ENCODE data around the gene RASSF6.
"Not testable (repeated sequence)": the region's sequence is repeated elsewhere in the genome, so short reads cannot be mapped to it uniquely, and the experiment has no call there.

The RASSF6 gene

GRCh38 chr4:73653695-73654106 is 33.5 kb upstream of the RASSF6 start:
- no peak overlapping the region for H3K27ac ChIP-seq (ENCODE audit: insufficient read depth, low read depth, low read length, poor library complexity, severe bottlenecking)
- H3K4me1 ChIP-seq (ENCODE audit: control insufficient read depth, insufficient read depth, low read length): no peaks in the 10 kb centered on the region
- no peaks in the 10 kb centered on the region for H3K9me3 ChIP-seq (ENCODE audit: control insufficient read depth, low read length)
- 9 to 10% methylated on average over 6 of the region's 7 CpGs for WGBS, 2 experiments
- no peaks in the 10 kb centered on the region for H3K27me3 ChIP-seq (ENCODE audit: control insufficient read depth, insufficient read depth, low read length, poor library complexity, severe bottlenecking)
- no peaks in the 10 kb centered on the region for H3K36me3 ChIP-seq (ENCODE audit: control insufficient read depth, insufficient read depth, low read length)
- no peak overlapping the region for H3K4me3 ChIP-seq (ENCODE audit: insufficient read depth, low read depth, low read length)

DNA sequence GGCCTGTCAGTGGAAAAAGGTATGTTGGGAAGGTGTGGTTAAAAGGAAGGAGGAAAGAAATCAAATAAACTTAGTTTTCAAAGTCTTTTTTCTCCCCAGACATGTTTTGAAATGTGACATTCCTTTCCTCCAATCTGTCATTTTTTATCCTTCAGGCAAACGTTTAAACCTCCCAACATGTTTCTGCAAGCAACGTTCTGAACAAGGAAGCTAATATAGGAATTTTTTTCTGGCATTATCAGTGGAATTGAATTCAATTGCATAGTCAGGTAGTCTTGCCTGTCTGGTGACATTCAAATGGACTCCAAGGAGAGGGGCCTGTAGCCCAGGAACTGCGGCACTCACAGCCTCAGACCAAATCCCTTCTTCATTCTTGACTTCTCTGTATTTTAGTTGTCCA is 30.0 kb upstream of the RASSF6 start:
- no peak overlapping the region for H3K4me3 ChIP-seq (ENCODE audit: insufficient read depth, low read depth, low read length)
- H3K27me3 ChIP-seq (ENCODE audit: control insufficient read depth, insufficient read depth, low read length, poor library complexity, severe bottlenecking): no peaks in the 10 kb centered on the region
- H3K9me3 ChIP-seq (ENCODE audit: control insufficient read depth, low read length): no peaks in the 10 kb centered on the region
- 95 to 99% methylated on average over 3 of the region's 3 CpGs for WGBS, 2 experiments
- no peaks in the 10 kb centered on the region for H3K4me1 ChIP-seq (ENCODE audit: control insufficient read depth, insufficient read depth, low read length)
- no peaks in the 10 kb centered on the region for H3K36me3 ChIP-seq (ENCODE audit: control insufficient read depth, insufficient read depth, low read length)
- H3K27ac ChIP-seq (ENCODE audit: insufficient read depth, low read depth, low read length, poor library complexity, severe bottlenecking): no peak overlapping the region

DNA sequence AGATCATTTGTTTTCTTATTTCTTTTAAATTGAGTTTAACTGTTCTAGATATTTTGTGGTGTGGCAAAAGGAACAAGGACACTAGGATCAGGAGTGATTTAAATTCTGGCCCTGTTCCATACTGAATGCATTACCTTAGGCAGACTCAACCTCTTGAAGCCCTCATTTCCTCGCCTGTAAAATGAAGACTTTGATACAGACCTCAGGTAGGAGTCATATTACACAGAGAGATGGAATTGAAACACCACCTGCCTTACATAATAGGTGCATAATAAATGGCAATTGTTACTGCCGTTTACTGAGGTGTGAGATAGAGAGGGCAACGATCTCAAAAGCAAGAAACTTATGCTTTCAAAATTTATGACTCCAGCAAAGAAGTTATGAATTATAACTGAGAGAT is 28.2 kb upstream of the RASSF6 start:
- 85 to 100% methylated on average over 1 to 3 of the region's 3 CpGs for WGBS, 2 experiments

DNA sequence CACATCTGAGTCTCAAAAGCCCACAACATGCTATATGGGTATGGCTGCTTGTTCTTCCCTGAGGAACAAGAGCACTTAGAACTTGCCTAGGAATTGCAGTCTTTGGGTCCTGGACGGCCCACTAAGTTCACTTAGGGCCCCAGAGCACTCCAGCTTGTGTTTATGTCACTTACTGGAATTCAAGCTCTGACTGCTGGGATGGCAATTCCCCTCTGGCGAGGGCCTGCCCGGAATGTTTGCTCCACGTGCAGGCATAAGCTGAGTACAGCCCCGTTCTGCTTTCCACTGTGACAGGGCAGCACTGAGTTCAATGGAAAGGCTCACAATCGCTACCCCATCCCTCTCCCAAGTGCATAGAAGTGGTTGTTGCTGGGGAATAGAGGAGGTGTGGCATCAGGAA is 25.9 kb upstream of the RASSF6 start:
- Histone ChIP-seq H3K36me3 (ENCODE audit: control insufficient read depth, insufficient read depth, low read length) (no peaks in the 10 kb centered on the region), H3K27ac (ENCODE audit: insufficient read depth, low read depth, low read length, poor library complexity, severe bottlenecking) (no peak overlapping the region), H3K4me3 (ENCODE audit: insufficient read depth, low read depth, low read length) (no peak overlapping the region), H3K27me3 (ENCODE audit: control insufficient read depth, insufficient read depth, low read length, poor library complexity, severe bottlenecking) (no peaks in the 10 kb centered on the region), H3K4me1 (ENCODE audit: control insufficient read depth, insufficient read depth, low read length) (no peaks in the 10 kb centered on the region), H3K9me3 (ENCODE audit: control insufficient read depth, low read length) (no peaks in the 10 kb centered on the region)
- WGBS, 2 experiments: 92 to 93% methylated on average over 5 to 6 of the region's 6 CpGs

More for the DNA sequence above, 28.2 kb upstream of the RASSF6 start:
- Histone ChIP-seq H3K36me3 (ENCODE audit: control insufficient read depth, insufficient read depth, low read length) (no peaks in the 10 kb centered on the region), H3K9me3 (ENCODE audit: control insufficient read depth, low read length) (no peaks in the 10 kb centered on the region), H3K27me3 (ENCODE audit: control insufficient read depth, insufficient read depth, low read length, poor library complexity, severe bottlenecking) (no peaks in the 10 kb centered on the region), H3K27ac (ENCODE audit: insufficient read depth, low read depth, low read length, poor library complexity, severe bottlenecking) (no peak overlapping the region), H3K4me3 (ENCODE audit: insufficient read depth, low read depth, low read length) (no peak overlapping the region), H3K4me1 (ENCODE audit: control insufficient read depth, insufficient read depth, low read length) (no peaks in the 10 kb centered on the region)

- Histone ChIP-seq H3K4me3 (ENCODE audit: insufficient read depth, low read depth, low read length) (no peak overlapping the region), H3K27me3 (ENCODE audit: control insufficient read depth, insufficient read depth, low read length, poor library complexity, severe bottlenecking) (no peaks in the 10 kb centered on the region), H3K4me1 (ENCODE audit: control insufficient read depth, insufficient read depth, low read length) (no peaks in the 10 kb centered on the region), H3K9me3 (ENCODE audit: control insufficient read depth, low read length) (no peaks in the 10 kb centered on the region), H3K36me3 (ENCODE audit: control insufficient read depth, insufficient read depth, low read length) (no peaks in the 10 kb centered on the region), H3K27ac (ENCODE audit: insufficient read depth, low read depth, low read length, poor library complexity, severe bottlenecking) (no peak overlapping the region)
- WGBS, 2 experiments: 92 to 94% methylated on average over 2 of the region's 2 CpGs
Observed at GRCh38 chr4:73631565-73632226, 11.5 kb upstream of the RASSF6 start.

DNA sequence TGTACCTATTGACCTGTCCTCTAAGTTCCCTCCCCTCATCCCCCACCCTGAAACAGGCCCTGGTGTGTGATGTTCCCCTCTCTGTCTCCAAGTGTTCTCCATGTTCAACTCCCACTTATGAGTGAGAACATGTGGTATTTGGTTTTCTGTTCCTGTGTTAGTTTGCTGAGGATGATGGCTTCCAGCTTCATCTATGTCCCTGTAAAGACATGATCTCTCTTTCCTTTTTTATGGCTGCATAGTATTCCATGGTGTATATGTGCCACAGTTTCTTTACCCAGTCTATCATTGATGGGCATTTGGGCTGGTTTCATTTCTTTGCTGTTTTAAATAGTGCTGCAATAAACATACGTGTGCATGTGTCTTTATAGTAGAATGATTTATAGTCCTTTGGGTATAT is 8.6 kb upstream of the RASSF6 start:
- not testable (repeated sequence) for H3K27me3 ChIP-seq (ENCODE audit: control insufficient read depth, insufficient read depth, low read length, poor library complexity, severe bottlenecking); H3K36me3 ChIP-seq (ENCODE audit: control insufficient read depth, insufficient read depth, low read length); H3K4me3 ChIP-seq (ENCODE audit: insufficient read depth, low read depth, low read length); H3K9me3 ChIP-seq (ENCODE audit: control insufficient read depth, low read length); H3K27ac ChIP-seq (ENCODE audit: insufficient read depth, low read depth, low read length, poor library complexity, severe bottlenecking); H3K4me1 ChIP-seq (ENCODE audit: control insufficient read depth, insufficient read depth, low read length)
- WGBS, 2 experiments: 84 to 87% methylated on average over 1 of the region's 1 CpG

DNA sequence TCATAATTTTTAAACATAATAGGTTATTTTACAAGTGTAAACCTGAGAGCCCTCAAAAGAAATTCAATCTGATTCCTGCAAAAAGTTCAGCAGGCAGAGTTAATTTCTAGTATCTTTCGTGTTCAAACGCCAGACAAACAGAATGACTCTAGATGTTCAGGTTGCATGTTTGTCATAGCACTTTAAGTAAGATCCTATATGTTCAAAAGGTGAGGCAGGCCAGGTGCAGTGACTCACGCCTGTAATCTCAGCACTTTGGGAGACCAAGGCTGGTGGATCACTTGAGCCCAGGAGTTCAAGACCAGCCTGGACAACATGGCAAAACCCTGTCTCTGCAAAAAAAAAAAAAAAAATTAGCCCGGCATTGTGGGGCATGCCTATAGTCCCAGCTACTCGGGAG is 1.1 kb upstream of the RASSF6 start:
- H3K27me3 ChIP-seq (ENCODE audit: control insufficient read depth, insufficient read depth, low read length, poor library complexity, severe bottlenecking): peaks cover 11% of the 10 kb centered on the region
- peaks cover 7% of the 10 kb centered on the region for H3K4me1 ChIP-seq (ENCODE audit: control insufficient read depth, insufficient read depth, low read length)
- H3K9me3 ChIP-seq (ENCODE audit: control insufficient read depth, low read length): no peaks in the 10 kb centered on the region
- H3K27ac ChIP-seq (ENCODE audit: insufficient read depth, low read depth, low read length, poor library complexity, severe bottlenecking): no peak overlapping the region
- H3K4me3 ChIP-seq (ENCODE audit: insufficient read depth, low read depth, low read length): no peak overlapping the region
- WGBS, 2 experiments: 93 to 96% methylated on average over 4 to 5 of the region's 5 CpGs
- no peaks in the 10 kb centered on the region for H3K36me3 ChIP-seq (ENCODE audit: control insufficient read depth, insufficient read depth, low read length)

GRCh38 chr4:73619346-73619745 is 890 bp downstream of the RASSF6 start:
- no peaks in the 10 kb centered on the region for H3K36me3 ChIP-seq (ENCODE audit: control insufficient read depth, insufficient read depth, low read length)
- no peak overlapping the region for H3K27ac ChIP-seq (ENCODE audit: insufficient read depth, low read depth, low read length, poor library complexity, severe bottlenecking)
- no peaks in the 10 kb centered on the region for H3K9me3 ChIP-seq (ENCODE audit: control insufficient read depth, low read length)
- peaks cover 11% of the 10 kb centered on the region for H3K27me3 ChIP-seq (ENCODE audit: control insufficient read depth, insufficient read depth, low read length, poor library complexity, severe bottlenecking)
- H3K4me1 ChIP-seq (ENCODE audit: control insufficient read depth, insufficient read depth, low read length): peaks cover 7% of the 10 kb centered on the region
- H3K4me3 ChIP-seq (ENCODE audit: insufficient read depth, low read depth, low read length): no peak overlapping the region
- 71 to 85% methylated on average over 3 to 4 of the region's 4 CpGs for WGBS, 2 experiments

DNA sequence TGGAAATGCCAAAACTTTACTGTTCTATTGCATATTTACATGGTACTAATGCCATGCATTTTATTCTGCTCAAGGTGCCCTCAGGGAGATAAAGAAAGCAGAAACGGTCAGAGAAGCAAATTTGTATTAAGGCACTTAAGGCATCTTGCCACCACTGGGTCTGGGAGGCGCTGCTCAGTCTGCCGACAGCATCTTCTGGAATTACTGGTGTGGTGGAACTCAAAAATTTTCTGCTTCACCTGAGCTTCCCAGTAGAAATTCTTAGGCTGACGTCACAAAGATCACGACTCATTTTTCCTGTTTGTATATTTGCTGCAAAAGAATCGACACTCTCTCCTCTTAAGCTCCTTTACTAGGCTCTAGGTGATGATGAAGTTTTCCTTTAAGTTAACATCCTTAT is 3.0 kb downstream of the RASSF6 start:
- H3K36me3 ChIP-seq (ENCODE audit: control insufficient read depth, insufficient read depth, low read length): no peaks in the 10 kb centered on the region
- 70 to 80% methylated on average over 6 of the region's 6 CpGs for WGBS, 2 experiments
- no peak overlapping the region for H3K4me3 ChIP-seq (ENCODE audit: insufficient read depth, low read depth, low read length)
- H3K27me3 ChIP-seq (ENCODE audit: control insufficient read depth, insufficient read depth, low read length, poor library complexity, severe bottlenecking): peaks cover 11% of the 10 kb centered on the region
- H3K9me3 ChIP-seq (ENCODE audit: control insufficient read depth, low read length): no peaks in the 10 kb centered on the region
- peaks cover 7% of the 10 kb centered on the region for H3K4me1 ChIP-seq (ENCODE audit: control insufficient read depth, insufficient read depth, low read length)
- no peak overlapping the region for H3K27ac ChIP-seq (ENCODE audit: insufficient read depth, low read depth, low read length, poor library complexity, severe bottlenecking)

DNA sequence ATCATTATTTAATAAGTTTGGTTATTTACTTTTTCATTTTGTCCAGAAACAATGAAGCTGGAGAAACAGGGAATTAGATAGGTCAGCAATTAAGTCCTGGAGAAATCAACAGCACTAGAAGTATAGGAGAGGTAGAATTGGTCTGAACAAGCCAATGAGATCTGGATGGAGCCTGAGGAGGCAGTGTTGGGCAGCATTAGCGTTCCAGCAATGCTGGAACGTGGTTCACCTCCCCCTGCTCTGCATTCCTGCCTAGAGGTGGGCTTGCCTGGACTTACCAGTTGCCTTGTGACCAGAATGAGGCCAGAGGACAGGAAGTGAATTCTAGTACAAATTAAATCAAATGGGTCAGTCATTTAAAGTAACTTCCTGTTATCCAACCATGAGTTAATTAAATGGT is 4.6 kb downstream of the RASSF6 start:
- H3K36me3 ChIP-seq (ENCODE audit: control insufficient read depth, insufficient read depth, low read length): no peaks in the 10 kb centered on the region
- H3K4me1 ChIP-seq (ENCODE audit: control insufficient read depth, insufficient read depth, low read length): peaks cover under 1% of the 10 kb centered on the region
- no peak overlapping the region for H3K4me3 ChIP-seq (ENCODE audit: insufficient read depth, low read depth, low read length)
- H3K27ac ChIP-seq (ENCODE audit: insufficient read depth, low read depth, low read length, poor library complexity, severe bottlenecking): no peak overlapping the region
- 11 to 15% methylated on average over 2 of the region's 2 CpGs for WGBS, 2 experiments
- H3K27me3 ChIP-seq (ENCODE audit: control insufficient read depth, insufficient read depth, low read length, poor library complexity, severe bottlenecking): peaks cover 11% of the 10 kb centered on the region
- H3K9me3 ChIP-seq (ENCODE audit: control insufficient read depth, low read length): no peaks in the 10 kb centered on the region

Measured in ectodermal cell (in vitro differentiated cells).